ENCODE data around the gene USP2.

USP2 gene

GRCh38 chr11:119419834-119420492 is 38.5 kb upstream of the USP2 start:
- H3K27me3 ChIP-seq (ENCODE audit: insufficient read depth, low read length) = no peaks in the 10 kb centered on the region; the same call in 1 of the 2 replicates

GRCh38 chr11:119419246-119419645 is 37.8 kb upstream of the USP2 start:
- H3K4me3 ChIP-seq (ENCODE audit: low read length) = no peak overlapping the region
- H3K27ac ChIP-seq (ENCODE audit: low read length) = peak overlapping the region; percentile 11
- peaks cover 30% of the 10 kb centered on the region for H3K4me1 ChIP-seq (ENCODE audit: insufficient read depth, low read length)
- no peaks in the 10 kb centered on the region; the same call in 1 of the 2 replicates for H3K27me3 ChIP-seq (ENCODE audit: insufficient read depth, low read length)
- no peak overlapping the region for H3K9ac ChIP-seq (ENCODE audit: low read depth, low read length)
- H3K36me3 ChIP-seq (ENCODE audit: insufficient read depth, low read depth, low read length) = peaks cover 41% of the 10 kb centered on the region
- no peaks in the 10 kb centered on the region for H3K9me3 ChIP-seq (ENCODE audit: insufficient read depth, low read depth, low read length)

More at GRCh38 chr11:119419834-119420492, 38.5 kb upstream of the USP2 start:
- H3K27ac ChIP-seq (ENCODE audit: low read length) = peak overlapping the region; percentile 11
- no peaks in the 10 kb centered on the region for H3K9me3 ChIP-seq (ENCODE audit: insufficient read depth, low read depth, low read length)
- peak overlapping the region; percentile 95; the same call in 1 of the 2 replicates for H3K9ac ChIP-seq (ENCODE audit: low read depth, low read length)
- H3K4me1 ChIP-seq (ENCODE audit: insufficient read depth, low read length) = peaks cover 30% of the 10 kb centered on the region
- H3K4me3 ChIP-seq (ENCODE audit: low read length) = peak overlapping the region; percentile 22; the same call in 1 of the 2 replicates
- peaks cover 41% of the 10 kb centered on the region for H3K36me3 ChIP-seq (ENCODE audit: insufficient read depth, low read depth, low read length)

- H3K27ac ChIP-seq (ENCODE audit: low read length) = no peak overlapping the region
- peaks cover 41% of the 10 kb centered on the region for H3K36me3 ChIP-seq (ENCODE audit: insufficient read depth, low read depth, low read length)
- no peaks in the 10 kb centered on the region for H3K9me3 ChIP-seq (ENCODE audit: insufficient read depth, low read depth, low read length)
- no peaks in the 10 kb centered on the region; the same call in 1 of the 2 replicates for H3K27me3 ChIP-seq (ENCODE audit: insufficient read depth, low read length)
- peaks cover 29% of the 10 kb centered on the region for H3K4me1 ChIP-seq (ENCODE audit: insufficient read depth, low read length)
- H3K4me3 ChIP-seq (ENCODE audit: low read length) = no peak overlapping the region
- H3K9ac ChIP-seq (ENCODE audit: low read depth, low read length) = no peak overlapping the region
These were observed 37.3 kb upstream of the USP2 start for GRCh38 chr11:119418759-119419158.

GRCh38 chr11:119417726-119418540 is 36.4 kb upstream of the USP2 start:
- H3K36me3 ChIP-seq (ENCODE audit: insufficient read depth, low read depth, low read length) = peaks cover 41% of the 10 kb centered on the region
- H3K4me1 ChIP-seq (ENCODE audit: insufficient read depth, low read length) = peaks cover 25% of the 10 kb centered on the region
- H3K9me3 ChIP-seq (ENCODE audit: insufficient read depth, low read depth, low read length) = no peaks in the 10 kb centered on the region
- no peak overlapping the region for H3K27ac ChIP-seq (ENCODE audit: low read length)
- no peaks in the 10 kb centered on the region; the same call in 1 of the 2 replicates for H3K27me3 ChIP-seq (ENCODE audit: insufficient read depth, low read length)
- no peak overlapping the region for H3K4me3 ChIP-seq (ENCODE audit: low read length)
- no peak overlapping the region; the same call in 1 of the 2 replicates for H3K9ac ChIP-seq (ENCODE audit: low read depth, low read length)

GRCh38 chr11:119416606-119417580 is 35.4 kb upstream of the USP2 start:
- H3K9ac ChIP-seq (ENCODE audit: low read depth, low read length) = no peak overlapping the region

GRCh38 chr11:119415966-119416365 is 34.5 kb upstream of the USP2 start:
- peaks cover 35% of the 10 kb centered on the region for H3K36me3 ChIP-seq (ENCODE audit: insufficient read depth, low read depth, low read length)
- H3K27me3 ChIP-seq (ENCODE audit: insufficient read depth, low read length) = no peaks in the 10 kb centered on the region
- no peak overlapping the region for H3K27ac ChIP-seq (ENCODE audit: low read length)
- H3K4me3 ChIP-seq (ENCODE audit: low read length) = no peak overlapping the region
- H3K9ac ChIP-seq (ENCODE audit: low read depth, low read length) = no peak overlapping the region
- H3K9me3 ChIP-seq (ENCODE audit: insufficient read depth, low read depth, low read length) = no peaks in the 10 kb centered on the region
- H3K4me1 ChIP-seq (ENCODE audit: insufficient read depth, low read length) = peaks cover 21% of the 10 kb centered on the region

More at GRCh38 chr11:119416606-119417580, 35.4 kb upstream of the USP2 start:
- H3K9me3 ChIP-seq (ENCODE audit: insufficient read depth, low read depth, low read length) = no peaks in the 10 kb centered on the region
- no peak overlapping the region for H3K4me3 ChIP-seq (ENCODE audit: low read length)
- peaks cover 25% of the 10 kb centered on the region for H3K4me1 ChIP-seq (ENCODE audit: insufficient read depth, low read length)
- H3K27ac ChIP-seq (ENCODE audit: low read length) = no peak overlapping the region
- H3K27me3 ChIP-seq (ENCODE audit: insufficient read depth, low read length) = no peaks in the 10 kb centered on the region; the same call in 1 of the 2 replicates
- peaks cover 41% of the 10 kb centered on the region for H3K36me3 ChIP-seq (ENCODE audit: insufficient read depth, low read depth, low read length)

- no peak overlapping the region for H3K9ac ChIP-seq (ENCODE audit: low read depth, low read length)
- no peak overlapping the region for H3K27ac ChIP-seq (ENCODE audit: low read length)
- peaks cover 31% of the 10 kb centered on the region for H3K36me3 ChIP-seq (ENCODE audit: insufficient read depth, low read depth, low read length)
- peaks cover 17% of the 10 kb centered on the region for H3K4me1 ChIP-seq (ENCODE audit: insufficient read depth, low read length)
- no peaks in the 10 kb centered on the region for H3K9me3 ChIP-seq (ENCODE audit: insufficient read depth, low read depth, low read length)
- H3K4me3 ChIP-seq (ENCODE audit: low read length) = no peak overlapping the region
- H3K27me3 ChIP-seq (ENCODE audit: insufficient read depth, low read length) = no peaks in the 10 kb centered on the region
These were observed 34.0 kb upstream of the USP2 start for GRCh38 chr11:119415517-119415916.

GRCh38 chr11:119414734-119415133 is 33.2 kb upstream of the USP2 start:
- no peak overlapping the region for H3K27ac ChIP-seq (ENCODE audit: low read length)

GRCh38 chr11:119414321-119414720 is 32.8 kb upstream of the USP2 start:
- no peak overlapping the region for H3K27ac ChIP-seq (ENCODE audit: low read length)
- no peaks in the 10 kb centered on the region for H3K27me3 ChIP-seq (ENCODE audit: insufficient read depth, low read length)
- peaks cover 19% of the 10 kb centered on the region for H3K36me3 ChIP-seq (ENCODE audit: insufficient read depth, low read depth, low read length)
- no peak overlapping the region for H3K4me3 ChIP-seq (ENCODE audit: low read length)
- H3K9me3 ChIP-seq (ENCODE audit: insufficient read depth, low read depth, low read length) = no peaks in the 10 kb centered on the region
- peaks cover 13% of the 10 kb centered on the region for H3K4me1 ChIP-seq (ENCODE audit: insufficient read depth, low read length)
- no peak overlapping the region for H3K9ac ChIP-seq (ENCODE audit: low read depth, low read length)

More at GRCh38 chr11:119414734-119415133, 33.2 kb upstream of the USP2 start:
- Histone ChIP-seq H3K27me3 (ENCODE audit: insufficient read depth, low read length) (no peaks in the 10 kb centered on the region), H3K9ac (ENCODE audit: low read depth, low read length) (no peak overlapping the region), H3K9me3 (ENCODE audit: insufficient read depth, low read depth, low read length) (no peaks in the 10 kb centered on the region), H3K4me3 (ENCODE audit: low read length) (no peak overlapping the region), H3K4me1 (ENCODE audit: insufficient read depth, low read length) (peaks cover 13% of the 10 kb centered on the region), H3K36me3 (ENCODE audit: insufficient read depth, low read depth, low read length) (peaks cover 23% of the 10 kb centered on the region)

GRCh38 chr11:119412072-119412471 is 30.6 kb upstream of the USP2 start:
- Histone ChIP-seq H3K36me3 (ENCODE audit: insufficient read depth, low read depth, low read length) (no peaks in the 10 kb centered on the region), H3K27ac (ENCODE audit: low read length) (no peak overlapping the region), H3K4me1 (ENCODE audit: insufficient read depth, low read length) (peaks cover 4% of the 10 kb centered on the region; the same call in 1 of the 2 replicates), H3K9ac (ENCODE audit: low read depth, low read length) (no peak overlapping the region), H3K4me3 (ENCODE audit: low read length) (no peak overlapping the region), H3K27me3 (ENCODE audit: insufficient read depth, low read length) (no peaks in the 10 kb centered on the region), H3K9me3 (ENCODE audit: insufficient read depth, low read depth, low read length) (no peaks in the 10 kb centered on the region)

GRCh38 chr11:119410501-119410900 is 29.0 kb upstream of the USP2 start:
- H3K4me3 ChIP-seq (ENCODE audit: low read length) = no peak overlapping the region
- no peaks in the 10 kb centered on the region for H3K9me3 ChIP-seq (ENCODE audit: insufficient read depth, low read depth, low read length)
- no peak overlapping the region for H3K27ac ChIP-seq (ENCODE audit: low read length)
- no peaks in the 10 kb centered on the region for H3K27me3 ChIP-seq (ENCODE audit: insufficient read depth, low read length)
- H3K36me3 ChIP-seq (ENCODE audit: insufficient read depth, low read depth, low read length) = no peaks in the 10 kb centered on the region
- H3K4me1 ChIP-seq (ENCODE audit: insufficient read depth, low read length) = no peaks in the 10 kb centered on the region
- no peak overlapping the region for H3K9ac ChIP-seq (ENCODE audit: low read depth, low read length)

Measured in iPS-20b (cell line).